GM23338 (cell line): Measurements from ENCODE around the gene TICAM2. TPM values are rescaled to one million over a fixed set of nuclear protein-coding genes. Genes with fewer than 3 reads are reported as not detected.

Experiments used
- ATAC-seq: fragments of 200-7000 bp; cut with Tn5 transposase; 3 replicates; pipeline ENCODE4 v1.9.1; 2020
- DNase-seq: peaks from one replicate; pipeline ENCODE4 v3.0.0-alpha.2; 2015; ENCODE audit warnings: low spot score
- H2AFZ ChIP-seq: fragments of 200-600 bp; sonication (generic); 2 replicates; pipeline ENCODE4 v1.8.0; 2016; ENCODE audit warnings: antibody characterized with exemption, mild to moderate bottlenecking, moderate library complexity
- H3F3A ChIP-seq: fragments of 200-600 bp; sonication (generic); replicated peaks from 2 replicates; pipeline ENCODE4 v1.8.0; 2017; ENCODE audit warnings: antibody characterized with exemption, mixed run types, low read depth
- H3K27ac ChIP-seq: fragments of 200-600 bp; sonication (generic); 2 replicates; pipeline ENCODE4 v1.6.1; 2016; ENCODE audit warnings: low read depth
- H3K27me3 ChIP-seq: fragments of 200-600 bp; sonication (generic); 2 replicates; pipeline ENCODE4 v1.8.0; 2016; ENCODE audit warnings: mild to moderate bottlenecking, mixed run types, moderate library complexity; ENCODE audit not compliant: insufficient read depth
- H3K36me3 ChIP-seq: fragments of 200-600 bp; sonication (generic); 2 replicates; pipeline ENCODE4 v1.8.0; 2016; ENCODE audit warnings: mild to moderate bottlenecking; ENCODE audit not compliant: insufficient read depth
- H3K4me1 ChIP-seq: fragments of 200-600 bp; sonication (generic); 2 replicates; pipeline ENCODE4 v1.8.0; 2016; ENCODE audit warnings: mild to moderate bottlenecking, moderate library complexity; ENCODE audit not compliant: insufficient read depth
- H3K4me2 ChIP-seq: fragments of 200-600 bp; sonication (generic); 2 replicates; pipeline ENCODE4 v1.7.1; 2017; ENCODE audit warnings: mixed run types
- H3K4me3 ChIP-seq: fragments of 200-600 bp; sonication (generic); 2 replicates; pipeline ENCODE4 v1.6.1; 2016; ENCODE audit warnings: mixed run types
- H3K79me2 ChIP-seq: fragments of 200-600 bp; sonication (generic); replicated peaks from 2 replicates; pipeline ENCODE4 v1.8.0; 2017; ENCODE audit warnings: mild to moderate bottlenecking; ENCODE audit not compliant: insufficient read depth
- H3K9me2 ChIP-seq: fragments of 200-600 bp; sonication (generic); 2 replicates; pipeline ENCODE4 v1.8.0; 2017; ENCODE audit not compliant: insufficient read depth
- H4K20me1 ChIP-seq: fragments of 200-600 bp; sonication (generic); replicated peaks from 2 replicates; pipeline ENCODE4 v1.8.0; 2017; ENCODE audit warnings: mild to moderate bottlenecking; ENCODE audit not compliant: insufficient read depth
- H3K27ac Mint-ChIP-seq: 2 replicates; pipeline ENCODE4 v1.8.0; 2020; ENCODE audit warnings: inconsistent platforms, mild to moderate bottlenecking, moderate library complexity, mixed read lengths
- H3K27me3 Mint-ChIP-seq: 3 replicates; pipeline ENCODE4 v1.8.0; 2022; ENCODE audit warnings: low read depth, mild to moderate bottlenecking, moderate library complexity, mixed read lengths, inconsistent platforms; ENCODE audit not compliant: insufficient read depth, poor library complexity
- H3K36me3 Mint-ChIP-seq: 3 replicates; pipeline ENCODE4 v1.8.0; 2021; ENCODE audit warnings: low read depth, mild to moderate bottlenecking, inconsistent platforms, moderate library complexity, mixed read lengths
- H3K4me1 Mint-ChIP-seq: 3 replicates; pipeline ENCODE4 v1.8.0; 2020; ENCODE audit warnings: mild to moderate bottlenecking, inconsistent platforms, mixed read lengths
- H3K4me3 Mint-ChIP-seq: 3 replicates; pipeline ENCODE4 v1.8.0; 2021; ENCODE audit warnings: moderate library complexity, mild to moderate bottlenecking, inconsistent platforms, mixed read lengths
- H3K9me3 Mint-ChIP-seq: 3 replicates; pipeline ENCODE4 v1.8.0; 2020; ENCODE audit warnings: moderate library complexity, mild to moderate bottlenecking, inconsistent platforms, mixed read lengths
- EZH2phosphoT487 ChIP-seq: fragments of 200-600 bp; sonication (generic); IDR thresholded peaks from one replicate; pipeline ENCODE4 v1.8.1; 2018; ENCODE audit warnings: antibody characterized with exemption; ENCODE audit not compliant: unreplicated experiment
- NANOG ChIP-seq: IDR thresholded peaks from 2 replicates; pipeline ENCODE4 v1.6.1; 2016; ENCODE audit warnings: antibody characterized with exemption, borderline replicate concordance
- POLR2AphosphoS5 ChIP-seq: IDR thresholded peaks from 2 replicates; pipeline ENCODE4 v1.6.1; 2016; ENCODE audit warnings: antibody characterized with exemption, low read depth
- STAT1 ChIP-seq: IDR thresholded peaks from one replicate; pipeline ENCODE4 v1.6.1; 2016; ENCODE audit warnings: antibody characterized with exemption; ENCODE audit not compliant: unreplicated experiment
- polyA plus RNA-seq: library from polyadenylated mRNA; unstranded; fragments of >200 nt; fragmentation: Nextera tagmentation; extraction: Ambion mirVana; gene quantifications from 2 replicates; pipeline ENCODE4 v1.2.1, GENCODE V29; 2016
- total RNA-seq: library from RNA; depleted of rRNA; stranded (reverse); fragments of >200 nt; shearing (Covaris generic); gene quantifications from 2 replicates; pipeline ENCODE4 v1.2.3, GENCODE V29; 2014
- TF ChIP-seq, protein P1 (sequence below): fragments of 250-450 bp; sonication (Bioruptor Pico); IDR thresholded peaks from 2 replicates; pipeline ENCODE4 v1.5.0; 2020; ENCODE audit warnings: mild to moderate bottlenecking, moderate library complexity
- TF ChIP-seq, protein P2 (sequence below), 2 experiments: fragments of 200-600 bp in 1 of 2; sonication (generic) in 1 of 2; conservative IDR thresholded peaks; 2 replicates each; pipeline versions ENCODE4 v1.5.1 to v1.6.1; 2016 to 2017; ENCODE audit warnings: antibody characterized with exemption in 2 of 2, low read depth in 2 of 2, mild to moderate bottlenecking in 2 of 2, moderate library complexity in 1 of 2
- TF ChIP-seq, protein P3 (sequence below): IDR thresholded peaks from 2 replicates; pipeline ENCODE4 v1.6.1; 2016; ENCODE audit warnings: antibody characterized with exemption

The TICAM2 gene
- total and polyA plus RNA-seq, 2 experiments from 2014 or later = 1.0 TPM; not detected in 1

DNA sequence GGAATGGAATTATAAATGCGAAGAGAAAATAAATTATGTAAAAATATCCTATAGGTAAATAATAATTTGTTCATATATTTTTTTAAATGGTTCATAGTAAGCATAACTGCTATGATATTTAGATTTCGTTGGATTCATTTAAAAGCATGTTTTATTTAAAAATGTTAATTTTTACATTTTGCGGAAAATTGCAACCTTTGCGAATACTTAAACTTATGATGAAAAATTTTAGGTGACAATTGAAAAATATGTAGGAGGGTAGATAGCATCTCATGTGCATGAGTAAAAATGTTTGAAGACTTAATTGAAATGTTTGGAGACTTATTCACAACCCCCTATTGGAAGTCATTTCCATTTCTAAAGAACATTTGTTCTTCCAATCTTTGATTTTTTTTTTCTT lies 53.6 kb downstream of the TICAM2 start:
- no peak for TF ChIP-seq POLR2AphosphoS5
- TF ChIP-seq EZH2phosphoT487 = no peak
- no peak for TF ChIP-seq NANOG
- no peak for TF ChIP-seq STAT1
- TF ChIP-seq, protein P1, sequence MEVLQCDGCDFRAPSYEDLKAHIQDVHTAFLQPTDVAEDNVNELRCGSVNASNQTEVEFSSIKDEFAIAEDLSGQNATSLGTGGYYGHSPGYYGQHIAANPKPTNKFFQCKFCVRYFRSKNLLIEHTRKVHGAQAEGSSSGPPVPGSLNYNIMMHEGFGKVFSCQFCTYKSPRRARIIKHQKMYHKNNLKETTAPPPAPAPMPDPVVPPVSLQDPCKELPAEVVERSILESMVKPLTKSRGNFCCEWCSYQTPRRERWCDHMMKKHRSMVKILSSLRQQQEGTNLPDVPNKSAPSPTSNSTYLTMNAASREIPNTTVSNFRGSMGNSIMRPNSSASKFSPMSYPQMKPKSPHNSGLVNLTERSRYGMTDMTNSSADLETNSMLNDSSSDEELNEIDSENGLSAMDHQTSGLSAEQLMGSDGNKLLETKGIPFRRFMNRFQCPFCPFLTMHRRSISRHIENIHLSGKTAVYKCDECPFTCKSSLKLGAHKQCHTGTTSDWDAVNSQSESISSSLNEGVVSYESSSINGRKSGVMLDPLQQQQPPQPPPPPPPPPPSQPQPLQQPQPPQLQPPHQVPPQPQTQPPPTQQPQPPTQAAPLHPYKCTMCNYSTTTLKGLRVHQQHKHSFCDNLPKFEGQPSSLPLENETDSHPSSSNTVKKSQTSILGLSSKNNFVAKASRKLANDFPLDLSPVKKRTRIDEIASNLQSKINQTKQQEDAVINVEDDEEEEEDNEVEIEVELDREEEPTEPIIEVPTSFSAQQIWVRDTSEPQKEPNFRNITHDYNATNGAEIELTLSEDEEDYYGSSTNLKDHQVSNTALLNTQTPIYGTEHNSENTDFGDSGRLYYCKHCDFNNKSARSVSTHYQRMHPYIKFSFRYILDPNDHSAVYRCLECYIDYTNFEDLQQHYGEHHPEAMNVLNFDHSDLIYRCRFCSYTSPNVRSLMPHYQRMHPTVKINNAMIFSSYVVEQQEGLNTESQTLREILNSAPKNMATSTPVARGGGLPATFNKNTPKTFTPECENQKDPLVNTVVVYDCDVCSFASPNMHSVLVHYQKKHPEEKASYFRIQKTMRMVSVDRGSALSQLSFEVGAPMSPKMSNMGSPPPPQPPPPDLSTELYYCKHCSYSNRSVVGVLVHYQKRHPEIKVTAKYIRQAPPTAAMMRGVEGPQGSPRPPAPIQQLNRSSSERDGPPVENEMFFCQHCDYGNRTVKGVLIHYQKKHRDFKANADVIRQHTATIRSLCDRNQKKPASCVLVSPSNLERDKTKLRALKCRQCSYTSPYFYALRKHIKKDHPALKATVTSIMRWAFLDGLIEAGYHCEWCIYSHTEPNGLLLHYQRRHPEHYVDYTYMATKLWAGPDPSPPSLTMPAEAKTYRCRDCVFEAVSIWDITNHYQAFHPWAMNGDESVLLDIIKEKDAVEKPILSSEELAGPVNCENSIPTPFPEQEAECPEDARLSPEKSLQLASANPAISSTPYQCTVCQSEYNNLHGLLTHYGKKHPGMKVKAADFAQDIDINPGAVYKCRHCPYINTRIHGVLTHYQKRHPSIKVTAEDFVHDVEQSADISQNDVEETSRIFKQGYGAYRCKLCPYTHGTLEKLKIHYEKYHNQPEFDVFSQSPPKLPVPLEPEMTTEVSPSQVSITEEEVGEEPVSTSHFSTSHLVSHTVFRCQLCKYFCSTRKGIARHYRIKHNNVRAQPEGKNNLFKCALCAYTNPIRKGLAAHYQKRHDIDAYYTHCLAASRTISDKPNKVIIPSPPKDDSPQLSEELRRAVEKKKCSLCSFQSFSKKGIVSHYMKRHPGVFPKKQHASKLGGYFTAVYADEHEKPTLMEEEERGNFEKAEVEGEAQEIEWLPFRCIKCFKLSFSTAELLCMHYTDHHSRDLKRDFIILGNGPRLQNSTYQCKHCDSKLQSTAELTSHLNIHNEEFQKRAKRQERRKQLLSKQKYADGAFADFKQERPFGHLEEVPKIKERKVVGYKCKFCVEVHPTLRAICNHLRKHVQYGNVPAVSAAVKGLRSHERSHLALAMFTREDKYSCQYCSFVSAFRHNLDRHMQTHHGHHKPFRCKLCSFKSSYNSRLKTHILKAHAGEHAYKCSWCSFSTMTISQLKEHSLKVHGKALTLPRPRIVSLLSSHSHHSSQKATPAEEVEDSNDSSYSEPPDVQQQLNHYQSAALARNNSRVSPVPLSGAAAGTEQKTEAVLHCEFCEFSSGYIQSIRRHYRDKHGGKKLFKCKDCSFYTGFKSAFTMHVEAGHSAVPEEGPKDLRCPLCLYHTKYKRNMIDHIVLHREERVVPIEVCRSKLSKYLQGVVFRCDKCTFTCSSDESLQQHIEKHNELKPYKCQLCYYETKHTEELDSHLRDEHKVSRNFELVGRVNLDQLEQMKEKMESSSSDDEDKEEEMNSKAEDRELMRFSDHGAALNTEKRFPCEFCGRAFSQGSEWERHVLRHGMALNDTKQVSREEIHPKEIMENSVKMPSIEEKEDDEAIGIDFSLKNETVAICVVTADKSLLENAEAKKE (CRISPR knock-in tag) = no peak
- TF ChIP-seq, protein P2, sequence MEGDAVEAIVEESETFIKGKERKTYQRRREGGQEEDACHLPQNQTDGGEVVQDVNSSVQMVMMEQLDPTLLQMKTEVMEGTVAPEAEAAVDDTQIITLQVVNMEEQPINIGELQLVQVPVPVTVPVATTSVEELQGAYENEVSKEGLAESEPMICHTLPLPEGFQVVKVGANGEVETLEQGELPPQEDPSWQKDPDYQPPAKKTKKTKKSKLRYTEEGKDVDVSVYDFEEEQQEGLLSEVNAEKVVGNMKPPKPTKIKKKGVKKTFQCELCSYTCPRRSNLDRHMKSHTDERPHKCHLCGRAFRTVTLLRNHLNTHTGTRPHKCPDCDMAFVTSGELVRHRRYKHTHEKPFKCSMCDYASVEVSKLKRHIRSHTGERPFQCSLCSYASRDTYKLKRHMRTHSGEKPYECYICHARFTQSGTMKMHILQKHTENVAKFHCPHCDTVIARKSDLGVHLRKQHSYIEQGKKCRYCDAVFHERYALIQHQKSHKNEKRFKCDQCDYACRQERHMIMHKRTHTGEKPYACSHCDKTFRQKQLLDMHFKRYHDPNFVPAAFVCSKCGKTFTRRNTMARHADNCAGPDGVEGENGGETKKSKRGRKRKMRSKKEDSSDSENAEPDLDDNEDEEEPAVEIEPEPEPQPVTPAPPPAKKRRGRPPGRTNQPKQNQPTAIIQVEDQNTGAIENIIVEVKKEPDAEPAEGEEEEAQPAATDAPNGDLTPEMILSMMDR (conservative IDR thresholded peaks at IDR 0.05; ENCODE audit: low read depth in 2 of 2) = no peak
- TF ChIP-seq, protein P3, sequence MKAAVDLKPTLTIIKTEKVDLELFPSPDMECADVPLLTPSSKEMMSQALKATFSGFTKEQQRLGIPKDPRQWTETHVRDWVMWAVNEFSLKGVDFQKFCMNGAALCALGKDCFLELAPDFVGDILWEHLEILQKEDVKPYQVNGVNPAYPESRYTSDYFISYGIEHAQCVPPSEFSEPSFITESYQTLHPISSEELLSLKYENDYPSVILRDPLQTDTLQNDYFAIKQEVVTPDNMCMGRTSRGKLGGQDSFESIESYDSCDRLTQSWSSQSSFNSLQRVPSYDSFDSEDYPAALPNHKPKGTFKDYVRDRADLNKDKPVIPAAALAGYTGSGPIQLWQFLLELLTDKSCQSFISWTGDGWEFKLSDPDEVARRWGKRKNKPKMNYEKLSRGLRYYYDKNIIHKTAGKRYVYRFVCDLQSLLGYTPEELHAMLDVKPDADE = no peak
- H3K27me3 ChIP-seq = no peaks in the 10 kb centered on the region
- H3F3A ChIP-seq = no peaks in the 10 kb centered on the region
- Mint-ChIP-seq H3K9me3 (peaks cover 15% of the 10 kb centered on the region; the same call in 2 of the 3 replicates), H3K4me3 (no peak overlapping the region), H3K36me3 (peaks cover 10% of the 10 kb centered on the region; the same call in 2 of the 3 replicates), H3K4me1 (peaks cover 20% of the 10 kb centered on the region), H3K27ac (no peak overlapping the region), H3K27me3 (peaks cover 10% of the 10 kb centered on the region)
- H4K20me1 ChIP-seq = no peaks in the 10 kb centered on the region
- H3K79me2 ChIP-seq = peaks cover 3% of the 10 kb centered on the region
- no peaks in the 10 kb centered on the region for H3K36me3 ChIP-seq
- H3K4me3 ChIP-seq = no peak overlapping the region
- DNase-seq = no peak
- H3K9me2 ChIP-seq = no peaks in the 10 kb centered on the region
- H3K4me2 ChIP-seq = no peak overlapping the region
- no peak overlapping the region for H3K27ac ChIP-seq
- H2AFZ ChIP-seq = no peak overlapping the region
- H3K4me1 ChIP-seq = no peaks in the 10 kb centered on the region; the same call in 1 of the 2 replicates
- ATAC-seq = no peak
